GM18508 (cell line): ENCODE measurements around the gene ZC3H13.

ENCODE experiments used
- ATAC-seq: cut with Tn5 transposase; IDR thresholded peaks from one replicate; pipeline ENCODE4 v1.9.1; 2021; ENCODE audit warnings: moderate number of reproducible peaks; ENCODE audit not compliant: insufficient read depth, unreplicated experiment

Gene ZC3H13

DNA sequence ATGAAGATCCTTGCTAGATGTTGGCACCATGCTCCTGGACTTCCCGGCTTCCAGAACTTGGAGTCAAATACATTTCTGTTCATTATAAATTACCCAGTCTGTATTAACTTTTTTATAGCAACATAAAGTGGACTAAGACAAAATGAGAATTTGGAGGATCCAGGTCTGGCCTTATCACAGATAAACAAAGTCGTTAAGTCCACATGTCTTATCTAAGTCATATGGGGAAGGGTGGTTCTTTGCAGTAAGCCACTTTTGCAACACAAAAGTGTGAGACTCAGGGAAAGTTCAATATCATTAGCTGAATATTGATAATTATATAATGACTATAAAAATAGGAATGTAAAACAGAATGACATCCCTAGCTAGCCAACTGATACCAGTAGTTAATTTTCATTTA, 109.4 kb downstream of the ZC3H13 start:
- ATAC-seq = no peak

DNA sequence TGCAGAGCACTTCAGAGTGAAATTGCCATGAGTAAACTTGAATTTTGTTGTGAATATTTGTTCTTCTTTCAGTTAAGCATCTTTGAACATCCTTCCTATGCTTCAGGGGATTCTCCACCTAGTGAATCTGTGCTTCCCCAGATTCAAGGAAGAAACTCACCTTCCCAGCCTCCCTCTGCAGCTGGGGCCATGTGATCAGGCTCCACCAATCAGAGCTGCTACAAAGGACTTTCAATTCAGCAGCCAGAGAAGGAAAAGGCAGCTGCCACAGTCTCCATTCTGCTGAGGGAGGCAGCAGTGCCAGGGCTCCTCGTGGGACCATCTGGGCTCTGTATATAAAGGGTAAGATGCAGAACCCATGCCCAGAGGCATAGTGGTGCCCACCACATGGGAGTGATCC, 111.3 kb downstream of the ZC3H13 start:
- no peak for ATAC-seq

DNA sequence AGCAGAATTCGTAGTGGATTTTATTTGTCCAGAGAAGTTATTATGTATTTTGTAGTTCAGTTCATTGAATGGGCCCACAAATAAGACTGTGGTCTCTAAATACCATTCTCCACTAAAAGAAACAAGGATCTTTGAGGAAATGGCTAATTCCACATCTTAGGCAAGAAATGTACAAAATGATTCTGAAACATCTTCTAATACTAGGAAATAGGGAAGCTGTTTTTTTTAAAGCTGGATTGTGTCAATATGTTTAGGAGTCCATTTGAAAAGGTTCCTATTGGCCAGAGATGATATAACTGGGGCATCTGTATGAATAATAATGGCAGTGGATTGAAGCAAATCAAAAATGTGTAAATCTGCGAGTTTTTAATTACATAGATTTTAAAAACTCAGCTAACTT, 112.5 kb downstream of the ZC3H13 start:
- ATAC-seq = no peak

DNA sequence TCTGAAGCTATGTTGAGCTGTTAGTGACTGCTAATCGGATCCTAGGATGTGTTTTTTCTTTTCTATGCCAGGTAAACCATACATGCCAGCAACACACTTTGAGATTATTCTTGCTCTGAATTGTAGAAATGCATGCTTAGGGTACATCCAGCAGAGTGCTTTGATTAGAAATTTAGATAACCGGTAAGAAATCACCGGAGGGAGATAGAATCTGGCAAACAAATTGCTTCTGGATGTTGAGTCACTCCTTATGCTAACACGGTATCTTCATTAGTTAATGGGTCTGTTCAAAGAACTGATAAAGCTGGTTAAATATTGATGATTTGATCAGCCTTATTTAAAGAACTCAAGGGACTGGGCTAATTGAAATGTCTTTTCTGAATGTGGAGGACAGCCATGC, 115.9 kb downstream of the ZC3H13 start:
- ATAC-seq = no peak

DNA sequence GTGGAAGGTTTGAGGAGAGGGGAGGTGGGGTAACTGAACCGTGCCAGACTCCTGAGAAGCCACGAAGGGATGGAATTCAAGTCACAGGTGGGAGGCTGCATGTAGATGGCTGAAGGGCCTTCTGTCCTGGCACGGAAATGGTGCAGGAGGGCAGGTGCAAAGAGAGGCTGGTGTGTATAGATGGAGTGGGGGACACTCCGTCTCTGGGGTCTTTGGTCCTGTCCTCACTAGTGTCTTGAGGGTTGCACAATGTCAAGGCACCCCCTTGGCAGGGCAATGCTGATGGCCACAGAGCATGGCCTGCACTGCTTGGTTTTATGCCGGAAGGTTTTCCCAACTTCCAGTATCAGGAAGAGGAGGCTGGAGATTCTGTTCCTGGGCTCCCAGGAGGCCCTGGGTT, 118.3 kb downstream of the ZC3H13 start:
- no peak for ATAC-seq

DNA sequence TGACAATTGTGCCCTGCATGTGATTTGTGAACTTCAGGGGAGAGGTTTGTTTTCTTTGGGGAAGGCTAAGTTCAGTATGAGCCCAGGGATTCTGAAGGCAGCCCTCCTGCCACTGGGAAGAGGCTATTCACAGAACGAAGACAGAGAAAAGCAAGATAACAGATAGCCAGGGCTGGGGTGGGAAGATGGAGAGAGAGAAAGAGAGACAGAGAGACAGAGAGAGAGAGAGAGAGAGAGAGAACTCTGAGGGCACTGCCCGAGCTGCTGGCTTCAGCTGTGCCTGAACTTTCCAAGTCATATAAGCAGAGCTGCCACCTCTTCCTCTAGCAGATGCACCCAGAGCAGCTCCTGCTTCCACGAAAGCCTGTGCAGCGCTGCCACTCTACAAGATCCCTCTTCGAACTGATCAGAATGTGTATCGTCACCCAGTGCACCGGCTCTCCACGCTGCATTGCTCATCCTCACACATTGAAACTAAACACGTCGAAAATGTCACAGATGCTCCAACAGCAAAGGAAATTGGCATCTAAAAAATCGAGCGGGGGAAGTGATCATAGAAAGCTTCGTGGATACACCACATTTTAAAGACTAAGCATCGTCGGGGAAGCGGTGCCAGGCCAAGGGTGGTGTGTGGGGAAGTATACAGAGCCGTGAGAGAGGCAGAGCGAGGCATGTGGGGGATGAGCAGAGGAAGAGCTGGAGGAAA, 119.2 kb downstream of the ZC3H13 start:
- ATAC-seq = no peak

DNA sequence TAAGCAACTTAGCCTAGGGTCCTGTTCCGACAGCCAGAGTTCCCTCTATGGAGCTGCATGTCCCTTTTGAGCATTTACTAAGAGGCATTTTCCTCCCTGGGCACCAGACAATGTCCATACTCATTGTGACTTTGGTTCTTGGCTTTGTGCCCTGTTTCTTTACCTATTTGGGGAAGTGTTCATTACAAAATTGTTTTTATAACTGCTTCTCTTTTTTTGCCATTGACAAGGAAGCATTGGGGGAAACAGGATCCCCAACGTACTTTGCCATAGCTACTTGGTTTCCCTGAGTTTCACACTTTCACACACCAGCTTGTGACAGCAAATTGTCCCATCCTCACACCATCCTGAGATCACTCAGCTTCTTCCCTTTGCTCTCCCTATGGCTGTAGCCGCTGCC, 119.9 kb downstream of the ZC3H13 start:
- no peak for ATAC-seq

DNA sequence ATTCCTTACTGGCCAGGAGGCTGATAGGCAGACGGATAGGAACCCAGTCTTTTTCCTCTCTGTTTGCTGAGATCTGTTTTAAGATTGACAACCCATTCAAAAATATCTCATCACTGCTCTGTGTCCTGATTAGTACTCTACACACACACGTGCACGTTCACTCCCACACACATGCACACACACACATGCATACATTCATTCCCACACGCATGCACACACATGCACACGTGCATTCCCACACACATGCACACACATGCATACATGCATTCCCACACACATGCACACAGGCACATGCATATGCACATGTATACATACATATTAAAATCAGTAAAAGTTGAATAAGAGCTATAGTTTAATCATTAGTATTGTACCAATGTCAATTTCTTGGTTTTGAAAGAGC, 120.4 kb downstream of the ZC3H13 start:
- no peak for ATAC-seq

DNA sequence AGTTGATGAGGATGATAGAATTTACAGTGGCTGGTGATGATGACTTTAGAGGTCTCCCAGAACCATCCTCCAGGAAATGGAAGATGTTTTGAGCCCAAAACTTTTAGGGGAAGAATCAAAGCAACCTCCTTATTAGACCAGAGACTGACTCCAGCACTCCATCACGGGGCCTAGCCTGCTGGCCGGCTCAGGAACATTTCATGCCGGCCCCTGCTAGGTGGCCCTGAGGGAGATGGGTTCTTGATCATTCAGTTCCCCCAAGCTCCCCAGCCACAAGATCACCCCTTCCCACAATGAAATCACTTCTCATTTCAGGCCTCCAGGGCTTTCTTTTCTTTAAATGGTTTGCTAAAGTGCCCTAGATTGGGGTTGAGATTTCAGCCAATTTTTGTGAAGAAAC, 121.3 kb downstream of the ZC3H13 start:
- ATAC-seq = no peak

DNA sequence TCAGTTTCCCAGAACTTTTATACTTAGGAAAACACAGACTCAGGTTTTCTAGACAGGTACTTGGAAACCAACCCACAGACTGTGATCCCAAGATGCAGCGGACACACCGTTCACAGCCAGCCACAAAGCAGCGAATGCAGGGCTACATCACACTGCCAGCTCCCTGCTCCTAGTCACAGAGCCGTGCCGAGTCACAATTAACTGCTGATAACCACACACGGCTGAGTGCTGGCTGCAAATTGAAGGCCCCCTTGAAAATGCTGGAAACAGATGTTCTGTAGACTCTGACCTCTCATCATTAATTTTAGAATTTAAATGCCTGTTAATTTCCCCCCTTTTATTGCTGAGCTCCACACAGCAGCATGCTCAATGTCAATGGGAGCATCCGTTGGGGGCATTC, 122.4 kb downstream of the ZC3H13 start:
- no peak for ATAC-seq

DNA sequence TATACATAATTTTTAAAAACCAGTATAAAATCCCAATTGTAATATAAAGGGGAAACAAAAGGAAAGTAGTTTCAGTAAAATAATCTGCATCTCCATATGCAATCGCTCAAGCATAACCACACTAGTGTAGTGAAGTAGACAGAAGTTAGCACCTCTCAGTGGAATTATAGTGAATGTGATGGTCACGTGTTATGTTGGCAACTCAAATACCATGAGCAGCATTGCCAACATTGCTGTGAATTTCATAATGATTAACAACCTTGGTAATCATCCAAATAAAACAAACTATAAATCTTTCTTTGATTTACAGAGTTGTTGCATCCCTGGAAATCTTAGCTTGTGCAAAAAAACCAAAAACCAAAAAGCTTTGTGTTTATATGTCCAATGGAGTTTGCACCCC, 123.7 kb downstream of the ZC3H13 start:
- no peak for ATAC-seq

DNA sequence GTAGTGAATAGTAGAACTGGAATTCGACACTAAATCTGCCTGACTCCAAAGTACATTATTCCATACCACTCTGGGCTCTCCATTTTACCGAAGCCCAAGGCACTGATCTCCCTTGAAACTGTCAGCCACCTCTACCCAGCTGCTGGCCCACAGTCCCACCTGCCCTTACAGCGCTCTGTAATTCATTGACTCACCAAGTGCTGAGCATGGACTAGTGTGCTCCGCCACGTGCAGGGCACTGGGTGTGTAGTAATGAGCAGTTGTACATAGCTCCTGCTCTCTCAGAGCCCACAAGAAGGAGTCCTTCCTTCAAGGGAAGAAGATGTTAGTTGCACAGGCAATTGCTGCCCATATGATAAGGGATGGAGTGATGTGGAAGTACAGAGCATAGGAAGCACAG, 124.4 kb downstream of the ZC3H13 start:
- ATAC-seq = no peak

DNA sequence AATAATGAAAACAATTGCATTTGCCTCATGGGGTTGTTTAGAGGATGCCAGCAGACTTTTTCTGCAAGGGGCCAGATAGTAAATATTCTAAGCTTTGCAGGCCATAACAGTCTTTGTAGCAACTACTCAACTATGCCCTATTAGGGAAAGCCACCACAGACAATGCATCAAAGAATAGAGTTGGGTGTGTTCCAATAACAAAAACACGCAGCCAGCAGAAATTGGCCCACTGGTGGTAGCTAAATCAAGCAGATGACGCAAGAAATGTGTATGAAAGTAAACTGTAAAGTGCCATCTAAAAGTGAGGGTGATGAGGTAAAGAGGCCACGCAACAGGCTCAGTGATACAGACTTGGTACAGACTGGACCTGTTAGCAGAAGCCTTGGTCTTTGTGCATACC, 125.8 kb downstream of the ZC3H13 start:
- no peak for ATAC-seq

DNA sequence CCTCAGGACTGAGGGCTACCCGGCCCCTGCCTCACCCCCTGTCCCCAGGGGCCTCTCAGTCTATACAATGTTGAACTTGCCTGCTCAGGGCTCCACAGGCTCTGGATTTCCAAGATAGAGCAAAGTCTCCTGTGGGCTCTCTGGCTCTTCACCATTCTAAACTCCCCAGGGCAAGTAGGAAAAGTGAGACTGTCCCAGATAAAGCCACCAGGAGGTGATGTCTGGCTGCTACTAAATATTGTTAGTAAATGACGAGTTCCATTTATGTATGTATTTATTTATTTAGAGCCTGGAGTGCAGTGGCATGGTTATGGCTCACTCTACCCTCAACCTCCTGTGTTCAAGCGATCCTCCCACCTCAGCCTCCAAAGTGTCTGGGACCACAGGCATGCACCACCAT, 127.4 kb downstream of the ZC3H13 start:
- no peak for ATAC-seq

DNA sequence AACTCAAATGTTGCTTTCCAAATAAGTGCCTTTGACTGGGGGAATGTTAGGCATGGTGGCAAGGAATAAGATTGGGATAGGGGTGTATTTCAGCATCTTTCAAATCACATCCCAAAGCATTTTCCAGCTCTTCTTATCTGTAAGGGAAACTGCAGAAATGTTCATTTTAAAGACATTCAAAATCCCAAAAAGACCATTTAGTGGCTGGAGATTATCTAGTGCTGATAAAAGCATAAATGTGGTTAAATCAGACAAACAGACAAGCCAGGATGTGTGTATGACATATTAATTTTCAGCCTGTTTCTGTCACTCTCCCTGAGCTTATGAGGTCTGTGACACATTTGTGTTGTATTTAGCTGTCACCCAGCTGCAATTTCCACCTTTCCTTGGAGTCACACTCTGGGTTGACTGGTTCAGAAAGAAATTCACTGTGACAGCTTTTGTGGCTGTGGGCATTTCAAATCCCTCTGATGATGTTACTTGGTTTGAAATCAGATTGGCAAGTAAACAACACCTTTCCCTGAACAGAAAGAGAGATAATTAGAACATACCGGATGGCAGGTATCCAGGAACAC, 131.3 kb downstream of the ZC3H13 start:
- no peak for ATAC-seq

DNA sequence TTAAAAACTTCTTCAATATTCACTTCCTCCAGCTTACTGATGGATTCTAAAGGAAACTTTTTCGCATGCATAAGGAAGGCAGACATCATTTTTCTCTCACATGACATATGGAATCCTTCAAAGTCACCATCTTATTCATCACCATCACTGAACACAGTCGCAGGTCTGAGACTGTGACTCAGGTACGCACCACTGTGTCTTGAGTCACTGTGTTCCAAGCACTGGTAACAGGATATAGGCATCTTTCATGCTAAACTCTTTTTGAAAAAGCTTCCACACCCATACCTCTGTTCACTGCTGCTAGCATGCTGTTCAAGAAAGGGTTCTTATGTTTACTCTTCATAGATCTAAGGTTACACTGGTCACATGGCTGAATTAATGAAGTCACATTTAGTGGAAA, 133.9 kb downstream of the ZC3H13 start:
- ATAC-seq = no peak

DNA sequence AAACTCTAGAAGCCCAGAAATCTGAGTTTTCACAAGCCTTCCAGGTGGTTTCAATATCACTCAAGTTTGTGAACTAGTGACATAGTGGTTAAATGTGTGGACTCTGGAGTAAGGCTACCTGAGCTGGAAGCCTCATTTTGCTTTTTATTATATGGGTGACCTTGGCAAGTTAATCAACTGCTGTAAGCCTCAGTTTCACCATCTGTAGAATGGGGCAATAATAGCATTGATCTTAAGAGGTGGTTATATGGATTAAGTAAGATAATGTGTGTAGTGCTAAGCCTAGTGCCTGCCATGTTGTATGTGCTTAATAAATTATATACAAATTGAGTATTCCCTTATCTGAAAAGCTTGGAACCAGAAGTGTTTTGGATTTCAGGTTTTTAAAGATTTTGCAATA, 135.5 kb downstream of the ZC3H13 start:
- ATAC-seq = no peak

DNA sequence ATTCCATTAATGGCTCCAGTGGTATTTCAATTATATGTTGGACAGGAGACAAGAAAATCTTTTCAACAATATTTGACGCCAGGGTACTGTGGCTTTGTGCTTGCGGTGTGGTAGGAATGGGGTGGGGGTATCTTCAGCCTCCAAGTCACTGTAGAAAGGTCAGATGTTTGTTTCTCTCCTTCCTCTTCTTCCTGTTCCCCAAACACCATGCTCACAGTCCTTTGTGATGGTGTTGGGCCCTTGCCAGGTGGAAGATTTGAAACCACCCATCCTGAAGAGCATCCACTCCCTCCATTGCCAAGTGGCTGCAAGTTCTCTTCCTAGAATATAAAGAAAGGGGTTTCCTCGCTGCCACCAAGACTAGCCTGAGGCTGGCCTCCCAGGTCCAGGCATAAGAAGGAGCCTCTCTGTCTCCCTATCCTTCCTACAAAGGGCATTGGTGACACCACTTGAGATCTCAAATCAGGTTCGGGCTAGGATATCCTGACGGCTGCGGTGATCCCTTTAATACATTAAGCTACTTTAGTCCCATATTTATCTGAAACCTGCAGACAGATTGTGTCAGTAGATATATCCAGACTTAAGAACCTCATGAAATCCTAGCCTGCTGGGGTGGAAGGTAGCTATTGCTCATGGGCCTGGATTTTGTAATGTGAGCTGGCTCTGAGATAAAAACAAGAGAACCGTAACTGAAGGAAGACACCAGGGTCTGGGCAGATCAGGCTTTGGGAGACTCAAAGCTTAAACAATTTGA, 136.7 kb downstream of the ZC3H13 start:
- ATAC-seq = no peak

DNA sequence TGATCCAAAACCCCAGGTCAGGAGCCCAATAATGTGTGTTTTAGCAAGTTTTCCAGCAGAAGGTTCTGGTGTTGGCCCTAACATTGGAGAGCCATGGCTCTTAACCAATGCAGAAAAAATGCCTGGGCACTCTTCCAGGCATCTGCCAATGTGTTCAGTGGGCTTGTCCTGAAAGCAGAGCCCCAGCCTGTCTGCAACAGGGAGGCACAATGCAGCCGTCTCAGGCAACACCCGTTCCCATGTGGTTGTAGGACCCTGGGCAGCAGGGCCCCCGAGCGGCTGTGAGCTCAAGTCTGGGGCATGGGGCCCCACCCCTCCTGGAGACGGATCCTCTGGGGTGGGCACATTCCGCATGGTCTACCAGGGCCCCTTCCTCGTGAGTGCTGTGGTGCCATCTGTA, 142.9 kb downstream of the ZC3H13 start:
- no peak for ATAC-seq

DNA sequence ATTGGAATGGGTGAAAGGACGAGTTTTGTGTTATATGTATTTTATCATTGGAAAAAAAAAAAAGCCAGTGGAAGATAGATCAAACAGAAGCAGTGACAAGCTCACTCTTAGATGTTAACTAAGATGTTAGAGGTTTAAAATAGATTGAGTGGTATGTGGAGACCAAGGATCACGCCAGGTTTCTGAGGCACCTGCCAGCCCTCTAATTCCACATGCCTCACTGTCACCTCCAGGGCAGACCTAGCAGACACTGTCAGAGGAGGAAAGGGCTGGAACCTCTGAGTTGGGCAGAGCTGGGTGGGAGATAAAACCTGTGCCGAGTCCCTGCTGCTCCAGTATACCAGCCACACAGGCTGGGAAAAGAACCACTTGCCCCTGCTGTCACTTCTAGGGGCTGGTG, 143.5 kb downstream of the ZC3H13 start:
- ATAC-seq = no peak

DNA sequence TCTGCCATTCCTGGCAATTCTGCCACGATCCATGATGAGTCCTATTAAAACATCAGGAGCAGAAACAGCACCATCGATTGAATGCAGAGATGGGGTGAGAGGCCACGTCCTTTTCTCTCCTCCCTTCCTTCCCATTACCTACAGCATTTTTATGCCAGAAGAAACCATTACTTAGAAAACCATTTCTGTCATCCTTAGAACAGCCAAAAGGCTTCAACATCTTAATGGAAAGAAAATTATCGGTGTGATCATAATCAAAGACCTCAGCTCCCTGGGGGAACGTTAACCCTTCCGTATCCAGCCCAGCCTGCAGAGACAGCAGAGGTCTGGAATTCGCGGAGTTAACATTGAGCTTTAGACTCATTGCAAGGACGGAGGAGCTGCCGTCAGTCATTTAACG, 145.0 kb downstream of the ZC3H13 start:
- ATAC-seq = no peak
